HCT116 (cell line): ENCODE measurements around the gene DCST2. TPM values are rescaled to one million over a fixed set of nuclear protein-coding genes. Genes with fewer than 3 reads are reported as not detected.

ENCODE experiments used
- ATAC-seq: fragments of 200-7000 bp; cut with Tn5 transposase; 2 replicates; pipeline ENCODE4 v1.9.1; 2020; ENCODE audit warnings: mild to moderate bottlenecking, moderate library complexity
- BruUV-seq: library from RNA; stranded (reverse); fragments of 400-500 nt; replicated peaks from 2 replicates; lab custom pipeline; 2021; lab: Mats Ljungman, UMichigan
- CTCF ChIA-PET: fragments of 300-600 bp; sonication (Branson Sonifier 250); formaldehyde crosslinking; loops from one replicate; lab custom pipeline; 2021; ENCODE audit warnings: antibody characterized with exemption; lab: Charles Lee
- POLR2A ChIA-PET: fragments of 300-600, 350-600 bp; sonication (Branson Sonifier 250); formaldehyde crosslinking; loops from one replicate; lab custom pipeline; 2021; ENCODE audit warnings: antibody characterized with exemption; lab: Charles Lee
- RAD21 ChIA-PET, 2 experiments: fragments of 300-600 bp; sonication (Branson Sonifier 250); formaldehyde crosslinking; loops; one replicate each; lab custom pipeline; 2023; ENCODE audit warnings: low total read pairs in 2 of 2; ENCODE audit not compliant: uncharacterized antibody in 2 of 2, unreplicated experiment in 2 of 2, low non-redundant PET in 1 of 2; lab: Charles Lee
- DNase-seq: peaks from one replicate; pipeline ENCODE4 v3.0.0-alpha.2; 2010; ENCODE audit warnings: low read depth, low spot score
- H2AFZ ChIP-seq: fragments of 200-600 bp; shearing (Covaris generic), sonication (generic); 2 replicates; pipeline ENCODE4 v1.6.1; 2017; ENCODE audit warnings: low read depth, mixed run types, mixed read lengths, antibody characterized with exemption, low read length; ENCODE audit not compliant: poor library complexity, severe bottlenecking
- H3K27ac ChIP-seq: 2 replicates; pipeline ENCODE4 v1.5.1; 2012; ENCODE audit warnings: low read depth, low read length
- H3K27me3 ChIP-seq: fragments of 200-600 bp; sonication (generic); 2 replicates; pipeline ENCODE4 v1.6.1; 2016; ENCODE audit warnings: mixed run types, low read length, mixed read lengths; ENCODE audit not compliant: insufficient read depth
- H3K36me3 ChIP-seq, 2 experiments: fragments of 200-500 bp in 1 of 2; fragments of 200-600 bp in 1 of 2; sonication (Bioruptor generic) in 1 of 2; sonication (generic) in 1 of 2; 2 replicates each; pipeline versions ENCODE4 v1.5.1 to v1.6.1; 2014 to 2016; ENCODE audit warnings: low read length in 2 of 2, inconsistent platforms in 1 of 2, mixed read lengths in 1 of 2, mixed run types in 1 of 2; ENCODE audit not compliant: insufficient read depth in 2 of 2, control insufficient read depth in 1 of 2
- H3K4me1 ChIP-seq, 2 experiments: fragments of 200-600 bp in 1 of 2; sonication (generic) in 1 of 2; 2 replicates each; pipeline versions ENCODE4 v1.5.1 to v1.6.1; 2012 to 2017; ENCODE audit warnings: low read length in 2 of 2, inconsistent platforms in 1 of 2, mild to moderate bottlenecking in 1 of 2, mixed read lengths in 1 of 2, mixed run types in 1 of 2, moderate library complexity in 1 of 2; ENCODE audit not compliant: insufficient read depth in 2 of 2, control insufficient read depth in 1 of 2
- H3K4me2 ChIP-seq: fragments of 200-600 bp; sonication (generic); 2 replicates; pipeline ENCODE4 v1.6.1; 2017; ENCODE audit warnings: mixed run types, low read length, mixed read lengths
- H3K4me3 ChIP-seq, 2 experiments: fragments of 200-600 bp in 1 of 2; sonication (generic) in 1 of 2; replicated peaks in 1 of 2; 2 replicates each; pipeline ENCODE4 v1.5.1; 2011 to 2016; ENCODE audit warnings: low read length in 2 of 2, control low read depth in 1 of 2, low read depth in 1 of 2, mild to moderate bottlenecking in 1 of 2, mixed read lengths in 1 of 2, mixed run types in 1 of 2
- H3K79me2 ChIP-seq: fragments of 200-600 bp; sonication (generic); 2 replicates; pipeline ENCODE4 v1.6.1; 2017; ENCODE audit warnings: mild to moderate bottlenecking, mixed run types, low read length, moderate library complexity, mixed read lengths; ENCODE audit not compliant: insufficient read depth
- H3K9ac ChIP-seq: fragments of 200-600 bp; sonication (generic); 2 replicates; pipeline ENCODE4 v1.6.1; 2016; ENCODE audit warnings: low read length, mixed read lengths
- H3K9me2 ChIP-seq: fragments of 200-600 bp; sonication (generic), shearing (Covaris generic); 2 replicates; pipeline ENCODE4 v1.6.1; 2017; ENCODE audit warnings: mixed run types, mild to moderate bottlenecking, moderate library complexity; ENCODE audit not compliant: insufficient read depth
- H3K9me3 ChIP-seq, 2 experiments: fragments of 200-500 bp in 1 of 2; fragments of 200-600 bp in 1 of 2; sonication (Bioruptor generic) in 1 of 2; sonication (generic) in 1 of 2; 2 replicates each; pipeline ENCODE4 v1.6.1; 2014 to 2017; ENCODE audit warnings: low read length in 2 of 2, mixed read lengths in 2 of 2, inconsistent platforms in 1 of 2, low read depth in 1 of 2, mild to moderate bottlenecking in 1 of 2, mixed run types in 1 of 2, moderate library complexity in 1 of 2; ENCODE audit not compliant: control insufficient read depth in 1 of 2, insufficient read depth in 1 of 2
- H4K20me1 ChIP-seq: fragments of 200-600 bp; sonication (generic), shearing (Covaris generic); 2 replicates; pipeline ENCODE4 v1.6.1; 2017; ENCODE audit warnings: mixed run types, mild to moderate bottlenecking, moderate library complexity; ENCODE audit not compliant: insufficient read depth
- ELF1 ChIP-seq: IDR thresholded peaks from 2 replicates; pipeline ENCODE4 v1.6.1; 2012; ENCODE audit warnings: low read depth, borderline replicate concordance
- EZH2 ChIP-seq: fragments of 200-600 bp; sonication (generic); IDR thresholded peaks from 2 replicates; pipeline ENCODE4 v1.6.1; 2017; ENCODE audit warnings: antibody characterized with exemption, mixed run types
- EZH2phosphoT487 ChIP-seq: fragments of 200-600 bp; IDR thresholded peaks from 2 replicates; pipeline ENCODE4 v1.6.1; 2018; ENCODE audit warnings: antibody characterized with exemption, borderline replicate concordance
- POLR2AphosphoS5 ChIP-seq: IDR thresholded peaks from 2 replicates; pipeline ENCODE4 v1.6.1; 2011; ENCODE audit warnings: mild to moderate bottlenecking, low read depth, low read length, moderate library complexity
- RAD21 ChIP-seq: IDR thresholded peaks from 2 replicates; pipeline ENCODE4 v1.6.1; 2012; ENCODE audit warnings: low read depth, mild to moderate bottlenecking
- ZFX ChIP-seq: fragments of 450-650 bp; IDR thresholded peaks from 2 replicates; pipeline ENCODE4 v1.6.1; 2017
- intact Hi-C: fragments of 100-400 bp; cut with micrococcal nuclease; formaldehyde crosslinking; loops from 2 replicates; pipeline ENCODE4 v1.10.0; 2022
- total RNA-seq: library from RNA; stranded (reverse); gene quantifications from one replicate; pipeline ENCODE4 v1.2.1, GENCODE V29; 2021; ENCODE audit not compliant: unreplicated experiment

DCST2 gene
- total RNA-seq, 1 experiment from 2014 or later, result 2.0 TPM

DNA sequence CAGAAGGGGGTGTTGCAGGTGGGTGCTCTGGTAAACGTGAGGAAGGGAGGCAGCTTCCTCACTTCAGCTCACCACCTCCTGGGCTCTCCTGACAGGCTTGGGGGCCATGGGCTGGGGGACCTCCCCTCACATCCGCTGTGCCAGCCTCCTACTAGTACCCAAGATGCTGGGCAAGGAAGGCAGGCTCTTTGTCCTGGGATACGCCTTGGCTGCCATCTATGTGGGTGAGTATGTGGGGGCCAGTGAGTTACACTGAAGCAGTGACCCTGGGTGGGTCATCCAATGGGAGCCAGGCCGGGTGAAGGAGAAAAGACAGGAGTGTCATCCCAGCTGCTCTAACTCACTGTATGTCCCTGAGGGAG lies 5.7 kb upstream of the DCST2 start:
- H3K27me3 ChIP-seq, result no peaks in the 10 kb centered on the region
- no peak overlapping the region for H3K9ac ChIP-seq
- no peak overlapping the region for H3K4me3 ChIP-seq
- no peak for DNase-seq
- H3K9me3 ChIP-seq, result no peaks in the 10 kb centered on the region
- ChIA-PET POLR2A (interaction anchor here (1.2 kb wide), 1 partner anchor 56 kb away, joined by 3 read pairs; the partner anchor contains the start of gene FLAD1), CTCF (interaction anchor here (1.7 kb wide), 1 partner anchor 9 kb away, joined by 6 read pairs; no protein-coding TSS in a partner anchor), RAD21 (no interaction called here)
- no peaks in the 10 kb centered on the region for H3K79me2 ChIP-seq
- intact Hi-C loops, result no loop called here
- peaks cover 0 to 12% of the 10 kb centered on the region in 2 experiments; a peak in 2 of 4 replicates for H3K4me1 ChIP-seq
- H2AFZ ChIP-seq, result no peak overlapping the region
- ATAC-seq, result no peak
- no peaks in the 10 kb centered on the region for H3K36me3 ChIP-seq
- no peak overlapping the region for H3K27ac ChIP-seq
- H3K9me2 ChIP-seq, result no peaks in the 10 kb centered on the region
- no peaks in the 10 kb centered on the region for H4K20me1 ChIP-seq
- BruUV-seq, result no TSS peak
- no peak overlapping the region for H3K4me2 ChIP-seq
- TF ChIP-seq EZH2 (no peak), RAD21 (no peak), EZH2phosphoT487 (no peak)

- no TSS peak for BruUV-seq
- Histone ChIP-seq H3K36me3 (no peaks in the 10 kb centered on the region), H3K9me3 (no peaks in the 10 kb centered on the region), H3K4me2 (no peak overlapping the region), H2AFZ (no peak overlapping the region), H4K20me1 (no peaks in the 10 kb centered on the region), H3K79me2 (no peaks in the 10 kb centered on the region), H3K4me3 (no peak overlapping the region), H3K27me3 (no peaks in the 10 kb centered on the region), H3K9ac (no peak overlapping the region), H3K9me2 (no peaks in the 10 kb centered on the region), H3K4me1 (peaks cover 0 to 11% of the 10 kb centered on the region in 2 experiments; a peak in 2 of 4 replicates), H3K27ac (no peak overlapping the region)
- RAD21 ChIA-PET, result no interaction called here
- DNase-seq, result no peak
- POLR2A ChIA-PET, result interaction anchor here (1.2 kb wide), 1 partner anchor 55 kb away, joined by 3 read pairs; the partner anchor contains the start of gene FLAD1
- intact Hi-C loops, result no loop called here
- TF ChIP-seq ELF1 (no peak), ZFX (no peak), POLR2AphosphoS5 (no peak)
- ATAC-seq, result 0 out of 2 replicates have a peak, but pooled peaks have one; percentile 36
- CTCF ChIA-PET, result interaction anchor here (1.1 to 1.7 kb wide), 2 partner anchors 10 to 12 kb away, joined by 3 to 6 read pairs; partner anchors contain the start of gene ADAM15
These were observed 5.2 kb upstream of the DCST2 start for GRCh38 chr1:155038602-155039307.
